Large intestine (tissue), 12 donors: ENCODE data around the gene LIMD2. TPM values are rescaled to one million over a fixed set of nuclear protein-coding genes. Genes with fewer than 3 reads are reported as not detected.
A peak's percentile ranks its signal among the peaks of the same experiment; 100 is the strongest.
"Not testable (repeated sequence)": the region's sequence is repeated elsewhere in the genome, so short reads cannot be mapped to it uniquely, and the experiment has no call there.

ENCODE experiments used
- DNase-seq, 2 donors: peaks; one replicate each; pipeline versions ENCODE4 v3.0.0 to v3.0.0-alpha.2; 2013
- H3K27ac ChIP-seq: one replicate; pipeline ENCODE4 v1.5.1; 2013; ENCODE audit warnings: low read length
- H3K27me3 ChIP-seq: 2 replicates; pipeline ENCODE4 v1.6.1; 2013; ENCODE audit warnings: low read length; ENCODE audit not compliant: control insufficient read depth, insufficient read depth
- H3K36me3 ChIP-seq: 2 replicates; pipeline ENCODE4 v1.6.1; 2013; ENCODE audit warnings: low read length; ENCODE audit not compliant: control insufficient read depth, insufficient read depth
- H3K4me1 ChIP-seq: one replicate; pipeline ENCODE4 v1.6.1; 2013; ENCODE audit warnings: low read length; ENCODE audit not compliant: control insufficient read depth, insufficient read depth
- H3K4me3 ChIP-seq: one replicate; pipeline ENCODE4 v1.5.1; 2013; ENCODE audit warnings: low read length
- H3K9me3 ChIP-seq: one replicate; pipeline ENCODE4 v1.6.1; 2013; ENCODE audit warnings: mild to moderate bottlenecking, low read depth, low read length, moderate library complexity; ENCODE audit not compliant: control insufficient read depth
- whole genome bisulfite sequencing: methylation state at CpG from one replicate; pipeline ENCODE4 v1.1.5; 2013; ENCODE audit warnings: low lambda C conversion rate; ENCODE audit not compliant: insufficient coverage; 5-methylcytosine and 5-hydroxymethylcytosine counted together
- long read RNA-seq, 11 donors: transcript quantifications; one replicate each; lab custom pipeline, GENCODE V29; 2026
- polyA plus RNA-seq: library from polyadenylated mRNA; unstranded; fragments of 120-200 nt; gene quantifications from one replicate; pipeline ENCODE4 v1.2.1, GENCODE V29; 2013

Gene LIMD2
- polyA plus RNA-seq, result 19.4 TPM
- long read RNA-seq, donor 1, partial matches to known transcripts, result 0 of 3 reads
- long read RNA-seq, donor 1, other reads (novel, unspliced or antisense), result 0 of 3 reads
- long read RNA-seq, donor 2, transcript LIMD2-201 (5 exons, 3,193 nt), result major isoform, 14 of 25 reads
- long read RNA-seq, donor 2, partial matches to known transcripts, result 8 of 25 reads
- long read RNA-seq, donor 2, other reads (novel, unspliced or antisense), result 0 of 25 reads
- long read RNA-seq, donor 3, result 0 reads
- long read RNA-seq, donor 4, partial matches to known transcripts, result 0 of 1 reads
- long read RNA-seq, donor 4, other reads (novel, unspliced or antisense), result 0 of 1 reads
- long read RNA-seq, donor 5, transcript LIMD2-201 (5 exons, 3,193 nt), result major isoform, 5 of 15 reads
- long read RNA-seq, donor 5, partial matches to known transcripts, result 6 of 15 reads
- long read RNA-seq, donor 5, other reads (novel, unspliced or antisense), result 0 of 15 reads
- long read RNA-seq, donor 6, transcript LIMD2-201 (5 exons, 3,193 nt), result major isoform, 6 of 16 reads
- long read RNA-seq, donor 6, partial matches to known transcripts, result 7 of 16 reads
- long read RNA-seq, donor 6, other reads (novel, unspliced or antisense), result 0 of 16 reads
- long read RNA-seq, donor 7, partial matches to known transcripts, result 6 of 10 reads
- long read RNA-seq, donor 7, other reads (novel, unspliced or antisense), result 0 of 10 reads
- long read RNA-seq, donor 8, transcript LIMD2-201 (5 exons, 3,193 nt), result major isoform, 6 of 13 reads
- long read RNA-seq, donor 8, partial matches to known transcripts, result 6 of 13 reads
- long read RNA-seq, donor 8, other reads (novel, unspliced or antisense), result 0 of 13 reads
- long read RNA-seq, donor 9, transcript LIMD2-201 (5 exons, 3,193 nt), result major isoform, 5 of 18 reads
- long read RNA-seq, donor 9, partial matches to known transcripts, result 9 of 18 reads
- long read RNA-seq, donor 9, other reads (novel, unspliced or antisense), result 0 of 18 reads
- long read RNA-seq, donor 10, transcript LIMD2-201 (5 exons, 3,193 nt), result major isoform, 8 of 13 reads
- long read RNA-seq, donor 10, partial matches to known transcripts, result 0 of 13 reads
- long read RNA-seq, donor 10, other reads (novel, unspliced or antisense), result 0 of 13 reads
- long read RNA-seq, donor 11, transcript LIMD2-201 (5 exons, 3,193 nt), result major isoform, 5 of 15 reads
- long read RNA-seq, donor 11, partial matches to known transcripts, result 7 of 15 reads
- long read RNA-seq, donor 11, other reads (novel, unspliced or antisense), result 0 of 15 reads

DNA sequence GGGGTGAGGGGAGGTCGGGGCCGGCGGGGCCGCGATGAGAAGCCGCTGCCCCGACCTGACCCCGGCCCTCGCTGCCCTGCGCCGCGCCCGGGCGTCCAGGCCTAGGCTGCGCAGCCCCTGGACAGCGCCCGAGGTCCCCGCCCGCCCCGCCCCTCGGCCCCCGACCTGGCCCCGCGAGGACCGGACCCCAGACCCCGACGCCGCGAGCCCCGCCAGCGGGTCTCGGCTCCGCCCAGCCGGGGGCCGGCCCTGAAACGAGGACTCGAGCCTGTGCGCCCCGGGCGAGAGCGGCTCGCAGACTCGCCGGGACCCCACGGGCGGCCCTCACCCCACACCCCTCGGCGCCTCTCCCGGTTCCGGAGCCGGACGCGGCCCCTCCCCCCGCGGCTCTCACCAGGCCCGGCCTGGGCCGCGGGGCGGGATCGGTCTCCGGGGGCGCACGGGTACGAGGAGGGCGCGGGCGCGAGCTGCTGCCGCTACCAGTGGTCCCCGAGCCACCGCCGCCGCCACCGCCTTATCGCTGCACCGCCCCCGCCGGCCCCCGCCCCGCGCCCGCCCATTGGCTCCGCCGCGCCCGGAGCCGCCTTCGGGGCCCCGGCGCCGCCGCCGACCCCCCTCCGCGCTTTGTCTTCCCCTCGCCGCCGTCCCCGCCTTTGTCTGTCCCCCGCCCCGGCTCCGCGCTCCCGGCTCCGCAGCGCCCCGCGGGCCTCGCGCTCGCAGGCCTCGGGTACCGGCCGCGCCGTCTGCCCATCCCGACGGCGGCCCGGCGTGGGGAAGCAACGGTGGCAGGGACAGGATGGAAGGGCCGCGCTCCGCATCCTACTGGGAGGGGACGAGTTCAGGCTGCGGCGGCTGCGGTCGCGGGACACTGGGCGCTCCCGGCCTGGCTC is at the start of gene LIMD2:
Gene LIMD2, minus strand, starts transcription at position 488 of the 890 bp plus-strand sequence. CDS start 827 bp downstream, outside the sequence.
- H3K4me1 ChIP-seq, result peaks cover 8% of the 10 kb centered on the region

DNA sequence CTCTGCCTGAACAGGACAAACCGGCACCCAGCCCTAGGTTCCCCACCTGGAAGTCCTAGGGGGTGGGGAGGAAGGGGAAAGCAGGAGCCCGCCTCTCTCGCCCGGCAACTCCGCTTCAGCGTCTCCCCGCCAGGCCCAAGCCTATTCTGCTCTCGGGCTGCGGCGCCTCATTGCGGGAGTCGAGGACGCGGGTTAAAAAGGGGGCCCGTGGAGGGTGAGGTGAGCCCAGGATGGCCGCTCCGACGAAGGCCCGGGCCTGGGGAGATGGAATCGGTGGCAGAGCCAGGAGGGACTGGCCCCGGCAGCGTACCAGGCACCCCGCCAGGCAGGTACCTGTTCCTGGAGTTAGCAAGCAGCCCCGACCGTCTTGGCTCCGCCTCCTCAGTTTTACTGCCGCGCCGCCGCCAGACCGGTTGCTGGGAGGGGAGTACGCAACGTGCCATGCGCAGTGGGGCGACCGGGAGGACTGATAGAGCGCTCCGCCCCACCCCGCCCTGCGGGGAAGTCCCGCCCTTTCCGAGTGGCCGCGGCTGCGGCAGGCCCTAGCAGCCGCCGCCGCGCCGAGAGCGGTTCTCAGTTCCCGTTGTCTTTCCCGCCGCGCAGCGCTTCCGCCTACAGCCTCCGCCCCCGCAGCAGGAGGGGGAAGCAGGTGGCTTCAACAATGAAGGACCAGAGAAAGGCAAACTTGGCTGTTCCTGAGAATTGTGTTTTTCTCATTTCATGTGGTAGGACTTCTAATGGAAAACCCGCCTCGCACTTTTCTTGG is 41.7 kb upstream of the LIMD2 start, which contains the start of gene STRADA:
Gene STRADA, minus strand, starts transcription at position 392 of the 766 bp plus-strand sequence. CDS start 13,430 bp downstream, outside the sequence.
- Histone ChIP-seq H3K27me3 (no peaks in the 10 kb centered on the region), H3K36me3 (peaks cover 14% of the 10 kb centered on the region), H3K9me3 (no peaks in the 10 kb centered on the region), H3K4me1 (no peaks in the 10 kb centered on the region), H3K27ac (peak within 1 kb of the TSS; percentile 93), H3K4me3 (peak within 1 kb of the TSS; percentile 89)
- no CpG with 5 or more reads among the region's 61 CpGs for WGBS
- peak; percentile 99 to 100 for DNase-seq

More for the DNA sequence above, at the start of gene LIMD2:
- peak within 1 kb of the TSS; percentile 43 for H3K4me3 ChIP-seq
- peaks cover 11% of the 10 kb centered on the region for H3K9me3 ChIP-seq
- H3K27ac ChIP-seq, result peak within 1 kb of the TSS; percentile 38
- peaks cover 20% of the 10 kb centered on the region for H3K27me3 ChIP-seq
- no CpG with 5 or more reads among the region's 133 CpGs for WGBS
- peaks cover 26% of the 10 kb centered on the region for H3K36me3 ChIP-seq
- DNase-seq, result peak in 1 of 2 donors; percentile 48

DNA sequence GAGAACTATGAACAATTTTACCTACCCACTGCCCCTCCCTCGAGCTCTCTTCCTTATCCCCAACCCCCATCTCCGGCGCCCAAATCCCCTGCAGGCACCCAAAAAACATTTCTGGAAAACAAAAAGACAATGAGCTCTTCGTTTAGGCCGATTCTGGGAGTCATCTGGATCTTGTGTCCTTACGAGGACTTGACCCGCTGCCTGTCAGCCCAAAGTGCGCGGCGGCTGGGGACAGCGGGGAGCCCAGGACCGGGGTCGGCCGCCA is 41.1 kb upstream of the LIMD2 start:
- peak in 1 of 2 donors; percentile 9 for DNase-seq
- Histone ChIP-seq H3K27me3 (no peaks in the 10 kb centered on the region), H3K27ac (peak overlapping the region; percentile 93), H3K4me3 (peak overlapping the region; percentile 89), H3K36me3 (peaks cover 12% of the 10 kb centered on the region), H3K9me3 (no peaks in the 10 kb centered on the region), H3K4me1 (no peaks in the 10 kb centered on the region)
- WGBS, result no CpG with 5 or more reads among the region's 14 CpGs

DNA sequence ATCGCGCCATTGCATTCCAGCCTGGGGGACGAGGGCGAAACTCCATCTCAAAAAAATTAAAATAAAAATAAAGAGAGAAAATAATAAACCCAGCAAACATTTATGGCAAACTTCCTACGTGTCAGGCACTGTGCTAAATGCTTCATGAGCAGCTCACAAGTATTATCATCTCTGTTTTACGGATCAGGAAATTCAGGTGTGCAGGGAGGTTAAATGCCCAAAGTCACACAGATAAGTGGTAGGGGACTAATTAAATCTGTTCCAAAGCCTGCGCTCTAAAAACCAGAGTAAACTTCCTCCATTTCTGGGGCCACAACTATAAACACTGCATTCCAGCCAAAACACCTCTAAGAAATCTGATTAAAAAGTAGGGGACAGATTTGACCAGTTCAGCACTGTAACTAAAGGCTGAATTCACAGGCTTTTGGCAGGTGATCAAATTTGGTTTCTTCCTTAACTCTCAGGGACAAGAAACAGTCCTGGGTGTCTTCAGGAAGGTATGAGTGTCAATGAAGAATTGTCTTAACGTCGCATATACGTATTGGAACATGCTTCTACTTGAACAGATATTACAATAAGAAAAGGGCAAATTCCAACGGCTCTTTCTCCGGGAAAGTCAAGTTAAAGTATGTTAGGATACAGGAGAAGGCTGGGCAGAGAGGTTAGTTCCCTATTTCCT is 40.7 kb upstream of the LIMD2 start:
- Histone ChIP-seq H3K36me3 (peaks cover 7% of the 10 kb centered on the region), H3K9me3 (no peaks in the 10 kb centered on the region), H3K27me3 (no peaks in the 10 kb centered on the region), H3K4me1 (no peaks in the 10 kb centered on the region), H3K27ac (peak overlapping the region; percentile 93), H3K4me3 (peak overlapping the region; percentile 89)
- DNase-seq, result peak; percentile 9 to 63
- WGBS, result no CpG with 5 or more reads among the region's 12 CpGs

DNA sequence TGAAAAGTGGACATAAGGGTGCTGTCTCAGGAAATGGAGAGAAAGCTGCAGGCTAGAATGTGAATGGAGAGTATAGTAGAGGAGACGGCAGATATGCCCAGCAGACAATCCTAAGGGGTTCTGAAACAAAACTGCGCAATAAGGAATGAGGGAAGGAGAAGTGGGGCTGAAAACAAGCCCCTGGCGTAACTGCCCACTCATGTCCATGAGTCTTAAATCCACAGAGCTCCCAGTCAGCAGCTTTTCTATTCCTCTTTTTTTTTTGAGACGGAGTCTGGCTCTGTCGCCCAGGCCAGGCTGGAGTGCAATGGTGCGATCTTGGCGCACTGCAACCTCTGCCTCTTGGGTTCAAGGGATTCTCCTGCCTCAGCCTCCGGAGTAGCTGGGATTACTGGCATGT is 35.8 kb upstream of the LIMD2 start:
- H3K4me1 ChIP-seq, result no peaks in the 10 kb centered on the region
- no peak overlapping the region for H3K4me3 ChIP-seq
- H3K27ac ChIP-seq, result no peak overlapping the region
- H3K27me3 ChIP-seq, result no peaks in the 10 kb centered on the region
- DNase-seq, result no peak
- H3K9me3 ChIP-seq, result no peaks in the 10 kb centered on the region
- WGBS, result no CpG with 5 or more reads among the region's 8 CpGs
- H3K36me3 ChIP-seq, result no peaks in the 10 kb centered on the region

DNA sequence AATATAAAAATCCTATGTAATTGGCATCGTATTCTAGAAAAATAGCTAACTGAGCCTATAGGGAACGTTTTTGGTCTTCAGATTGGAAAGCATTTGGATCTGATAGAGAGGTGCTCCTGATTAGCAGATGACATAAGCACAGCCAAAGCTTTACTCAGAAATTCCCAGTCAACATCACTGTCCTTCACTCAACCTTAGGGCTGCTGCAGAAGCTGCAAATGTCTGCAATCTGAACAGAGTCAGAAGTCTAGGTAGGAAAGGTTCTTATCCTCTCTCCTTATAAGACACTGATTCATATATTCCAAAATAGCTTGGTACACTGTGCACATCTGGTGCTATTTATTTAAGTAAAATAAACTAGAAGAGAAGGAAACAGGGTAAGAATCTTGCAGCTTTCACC is 22.5 kb upstream of the LIMD2 start:
- Histone ChIP-seq H3K4me1 (no peaks in the 10 kb centered on the region), H3K36me3 (peaks cover 4% of the 10 kb centered on the region), H3K9me3 (no peaks in the 10 kb centered on the region), H3K27ac (no peak overlapping the region), H3K27me3 (no peaks in the 10 kb centered on the region), H3K4me3 (no peak overlapping the region)
- no peak for DNase-seq
- 50% methylated on average over 1 of the region's 2 CpGs for WGBS

DNA sequence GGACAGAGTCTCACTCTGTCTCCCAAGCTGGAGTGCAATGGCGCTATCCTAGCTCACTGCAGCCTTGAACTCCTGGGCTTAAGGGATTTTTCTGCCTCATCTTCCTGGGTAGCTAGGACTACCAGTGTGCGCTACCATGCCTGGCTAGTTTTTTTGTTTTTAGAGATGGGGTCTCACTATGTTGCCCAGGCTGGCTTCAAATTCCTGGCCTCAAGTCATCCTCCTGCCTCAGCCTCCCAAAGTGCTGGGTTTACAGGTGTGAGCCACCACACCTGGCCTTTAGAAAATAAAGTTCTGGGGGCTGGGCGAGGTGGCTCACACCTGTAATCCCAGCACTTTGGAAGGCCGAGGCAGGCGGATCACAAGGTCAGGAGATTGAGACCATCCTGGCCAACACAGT is 20.3 kb upstream of the LIMD2 start:
- not testable (repeated sequence) for H3K4me1 ChIP-seq, H3K27me3 ChIP-seq, H3K4me3 ChIP-seq, H3K27ac ChIP-seq, DNase-seq, H3K36me3 ChIP-seq, H3K9me3 ChIP-seq
- no CpG with 5 or more reads among the region's 5 CpGs for WGBS

DNA sequence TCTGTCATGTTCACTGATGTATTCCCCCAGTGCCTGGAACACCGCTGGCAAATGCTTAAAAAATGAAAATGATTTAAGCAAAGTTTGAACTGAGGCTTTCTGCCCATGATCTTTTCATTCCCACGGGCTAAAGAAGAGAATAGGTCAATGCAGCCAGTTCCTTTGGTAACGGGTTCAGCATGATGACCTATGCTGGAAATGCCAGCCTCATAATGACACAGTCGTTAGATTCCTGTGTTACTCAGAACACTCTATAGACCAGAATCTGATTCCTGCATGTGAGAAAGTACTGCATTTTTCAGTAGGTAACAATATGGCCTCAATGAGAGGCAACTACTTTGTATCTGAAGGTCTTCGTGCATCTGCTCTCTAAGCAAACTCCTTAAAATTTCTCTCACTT is 19.1 kb upstream of the LIMD2 start:
- Histone ChIP-seq H3K36me3 (peaks cover 16% of the 10 kb centered on the region), H3K4me3 (no peak overlapping the region), H3K9me3 (no peaks in the 10 kb centered on the region), H3K27me3 (no peaks in the 10 kb centered on the region), H3K27ac (no peak overlapping the region), H3K4me1 (no peaks in the 10 kb centered on the region)
- WGBS, result no CpG with 5 or more reads among the region's 5 CpGs
- DNase-seq, result no peak

DNA sequence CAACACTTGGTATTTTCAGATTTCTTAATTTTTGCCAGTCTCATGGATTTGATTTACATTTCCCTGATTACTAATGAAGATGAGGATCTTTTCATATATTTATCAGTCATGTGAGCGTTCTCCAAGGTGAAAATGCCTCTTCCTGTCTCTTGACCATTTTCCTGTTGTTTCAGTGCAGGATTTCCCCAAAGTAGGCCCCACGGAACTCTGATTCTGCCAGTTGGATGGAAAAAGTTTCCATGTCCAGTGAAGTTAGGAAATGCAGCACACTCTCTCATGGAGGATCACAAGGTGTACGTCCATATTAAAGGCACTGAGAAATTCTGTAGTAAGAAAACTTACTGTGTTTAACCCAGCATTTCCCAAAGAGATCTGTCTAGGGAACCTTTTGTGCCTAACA is 16.5 kb upstream of the LIMD2 start:
- Histone ChIP-seq H3K27ac (no peak overlapping the region), H3K4me3 (no peak overlapping the region), H3K27me3 (no peaks in the 10 kb centered on the region), H3K9me3 (no peaks in the 10 kb centered on the region), H3K4me1 (no peaks in the 10 kb centered on the region), H3K36me3 (peaks cover 31% of the 10 kb centered on the region)
- no peak for DNase-seq
- WGBS, result 100% methylated on average over 1 of the region's 3 CpGs
